Muscle of back (tissue), 11 donors: ENCODE measurements around the gene SPPL2C. TPM values are rescaled to one million over a fixed set of nuclear protein-coding genes. Genes with fewer than 3 reads are reported as not detected.

ENCODE experiments used
- DNase-seq, 3 donors: peaks; one replicate each; pipeline versions ENCODE4 v3.0.0 to v3.0.0-alpha.2; 2013
- polyA plus RNA-seq, 10 donors: library from polyadenylated mRNA; unstranded; fragments of 120-200 nt; gene quantifications; one replicate each; pipeline ENCODE4 v1.2.1, GENCODE V29; 2013; ENCODE audit not compliant: insufficient read length in 10 of 10

The SPPL2C gene
- polyA plus RNA-seq, 10 donors = not detected

GRCh38 chr17:45876539-45876938 is 31.9 kb downstream of the SPPL2C start:
- no peak for DNase-seq

GRCh38 chr17:45877467-45877866 is 32.8 kb downstream of the SPPL2C start:
- DNase-seq = no peak

- no peak for DNase-seq
Measured at GRCh38 chr17:45883063-45883462, 38.4 kb downstream of the SPPL2C start.

GRCh38 chr17:45886852-45887251 is 42.2 kb downstream of the SPPL2C start:
- DNase-seq = no peak

- no peak for DNase-seq
Measured at GRCh38 chr17:45888392-45888791, 43.7 kb downstream of the SPPL2C start.

GRCh38 chr17:45889579-45889978 is 44.9 kb downstream of the SPPL2C start:
- no peak for DNase-seq

GRCh38 chr17:45893725-45894021 is 49.0 kb downstream of the SPPL2C start:
- DNase-seq = no peak

GRCh38 chr17:45894022-45894784 is 49.5 kb downstream of the SPPL2C start, which contains the start of gene MAPT:
Gene MAPT, plus strand, starts transcription at chr17:45894554. Its CDS starts 67,784 bp downstream, at chr17:45962338.
- peak; percentile 93 to 98 (median 98) for DNase-seq

- DNase-seq = peak in 1 of 3 donors; percentile 60
Measured at GRCh38 chr17:45895304-45895968, 50.8 kb downstream of the SPPL2C start.

- peak in 1 of 3 donors; percentile 31 for DNase-seq
Measured at GRCh38 chr17:45895969-45896785, 51.5 kb downstream of the SPPL2C start.

Other genes with a start within 250 kb of the SPPL2C start
- under 1 TPM in 5 of 10 donors, not detected in 5; 0.21 to 0.66 (median 0.26) TPM for gene CRHR1, start 60.6 kb upstream of the SPPL2C start, polyA plus RNA-seq
- 10 to 100 TPM in 4 of 10 donors, 1 to 10 TPM in 6; 6.6 to 13.7 (median 9.4) TPM for gene MAPT, start 49.7 kb downstream of the SPPL2C start, polyA plus RNA-seq
- not detected for gene STH, start 154.4 kb downstream of the SPPL2C start, polyA plus RNA-seq